Measurements from ENCODE around the gene EIF4EBP2.

EIF4EBP2 gene

DNA sequence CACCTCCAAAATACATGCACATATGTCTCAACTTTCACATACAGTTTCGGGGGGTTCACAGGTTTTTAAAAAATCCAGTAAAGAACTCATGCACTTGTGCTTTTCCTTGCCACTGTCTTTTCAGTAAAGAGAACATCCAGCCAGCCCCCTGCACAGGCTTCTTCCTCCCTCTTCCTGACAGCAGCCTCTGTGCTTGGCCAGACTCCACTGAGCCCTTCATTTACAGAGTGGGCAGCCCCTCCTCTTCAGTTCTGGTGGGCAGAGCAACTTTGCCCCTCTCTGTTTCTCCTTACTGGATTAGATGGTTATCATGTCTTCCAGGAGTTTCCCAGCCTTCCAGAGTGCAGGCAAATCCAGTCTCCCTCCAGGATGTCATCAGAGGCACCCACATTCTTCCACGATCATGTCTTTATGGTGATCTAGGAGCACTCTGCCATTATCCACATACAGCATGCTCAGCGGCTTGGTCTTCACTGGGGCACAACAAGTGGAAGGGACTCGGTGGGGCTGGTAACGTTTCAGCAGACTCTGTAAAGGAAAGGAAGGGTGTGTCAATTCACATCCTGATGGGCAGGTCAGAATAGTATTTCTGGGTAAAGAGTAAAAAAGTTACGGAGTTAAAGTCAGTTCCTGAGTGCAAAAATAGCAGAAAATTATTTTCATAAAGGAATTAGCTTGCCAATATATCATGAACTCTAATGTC is 28.8 kb downstream of the EIF4EBP2 start:
- DNase-seq (ENCODE audit: low spot score): no peak

DNA sequence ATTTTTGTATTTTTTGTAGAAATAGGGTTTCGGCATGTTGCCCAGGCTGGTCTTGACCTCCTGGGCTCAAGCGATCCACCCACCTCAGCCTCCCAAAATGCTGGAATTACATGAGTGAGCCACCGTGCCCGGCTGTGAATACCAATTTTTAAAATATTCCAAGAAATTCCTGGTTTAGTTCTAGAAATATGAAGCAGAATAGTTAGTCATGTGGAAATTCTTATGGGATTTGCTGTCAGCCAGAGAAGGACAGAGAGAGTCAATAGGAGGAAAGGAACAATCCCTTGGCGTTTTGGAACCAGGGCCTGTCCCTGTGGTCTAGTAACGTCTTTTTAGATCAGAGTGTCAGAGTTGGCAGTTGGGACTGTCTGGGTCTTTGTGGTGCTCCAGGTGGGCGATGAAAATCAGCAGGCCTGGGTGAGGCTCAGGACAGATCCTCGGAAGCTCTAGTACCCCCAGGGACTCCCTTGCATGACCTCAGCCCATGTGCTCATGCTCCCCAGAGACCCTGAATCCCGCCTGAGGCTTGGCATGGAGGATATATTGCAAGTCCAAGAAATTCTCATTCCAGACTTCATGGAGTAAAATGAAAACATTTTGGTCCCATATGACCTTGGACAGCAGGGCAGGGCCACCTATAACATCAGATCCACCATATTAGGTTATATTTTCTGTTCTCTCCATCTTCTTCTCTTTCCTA is 29.8 kb downstream of the EIF4EBP2 start:
- no peak for DNase-seq (ENCODE audit: low spot score)

DNA sequence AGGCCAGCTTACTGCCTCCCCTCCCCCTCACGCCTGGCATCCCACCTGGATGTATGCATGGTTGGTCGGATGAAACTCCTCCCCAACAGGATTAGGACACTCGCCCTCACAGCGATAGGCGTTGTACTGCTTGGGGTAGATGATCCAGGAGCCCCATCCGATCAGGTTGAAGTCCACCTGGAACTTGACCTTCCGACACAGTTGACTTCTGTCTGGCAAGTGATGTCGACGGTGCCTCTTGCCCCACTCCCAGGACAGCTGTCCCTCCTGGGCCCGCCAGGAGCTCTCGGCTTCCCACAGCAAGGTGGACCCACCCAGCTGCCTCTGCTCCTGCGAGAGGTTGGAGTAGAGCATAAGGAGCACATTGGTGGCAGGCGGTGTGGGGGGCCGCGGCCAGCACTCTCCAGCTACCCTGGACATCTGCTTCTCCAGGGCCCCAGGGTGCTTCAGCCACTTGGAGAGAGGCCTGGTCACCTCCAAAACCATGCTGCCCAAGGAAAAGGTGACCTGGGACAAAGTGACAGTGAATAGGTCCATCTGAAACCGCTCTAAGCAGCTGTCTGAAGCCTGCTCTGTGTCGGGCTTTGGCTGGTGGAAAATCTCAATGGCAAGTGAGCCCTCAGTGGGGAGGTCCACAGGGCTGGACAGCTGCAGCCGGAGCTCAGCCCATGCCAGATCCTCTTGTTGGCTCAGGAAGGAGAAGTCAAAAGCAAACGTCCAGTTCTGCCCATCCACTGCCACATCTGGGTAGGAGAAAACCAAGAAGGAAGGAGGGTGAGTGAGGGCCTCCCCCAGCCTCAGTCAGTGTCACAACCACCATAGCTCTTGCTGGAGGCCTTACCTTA is 31.5 kb downstream of the EIF4EBP2 start:
- no peak for DNase-seq (ENCODE audit: low spot score)

DNA sequence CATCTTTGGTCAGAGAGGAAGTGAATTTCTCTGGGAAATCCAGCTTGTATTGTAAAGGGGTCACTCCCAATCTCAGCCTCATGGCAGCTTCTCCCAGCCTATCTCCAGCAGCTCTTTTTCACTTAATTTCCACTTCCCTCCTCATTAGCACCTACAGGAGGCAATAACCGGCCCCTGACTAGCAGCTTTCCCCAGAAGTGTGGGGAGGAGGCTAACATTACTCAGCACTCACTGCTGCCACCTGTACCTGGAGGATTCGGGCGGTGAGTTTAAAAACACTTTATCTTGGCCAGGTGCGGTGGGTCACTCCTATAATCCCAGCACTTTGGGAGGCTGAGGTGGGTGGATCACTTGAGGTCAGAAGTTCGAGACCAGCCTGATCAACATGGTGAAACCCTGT is 33.8 kb downstream of the EIF4EBP2 start:
- no peak for DNase-seq (ENCODE audit: low spot score)

DNA sequence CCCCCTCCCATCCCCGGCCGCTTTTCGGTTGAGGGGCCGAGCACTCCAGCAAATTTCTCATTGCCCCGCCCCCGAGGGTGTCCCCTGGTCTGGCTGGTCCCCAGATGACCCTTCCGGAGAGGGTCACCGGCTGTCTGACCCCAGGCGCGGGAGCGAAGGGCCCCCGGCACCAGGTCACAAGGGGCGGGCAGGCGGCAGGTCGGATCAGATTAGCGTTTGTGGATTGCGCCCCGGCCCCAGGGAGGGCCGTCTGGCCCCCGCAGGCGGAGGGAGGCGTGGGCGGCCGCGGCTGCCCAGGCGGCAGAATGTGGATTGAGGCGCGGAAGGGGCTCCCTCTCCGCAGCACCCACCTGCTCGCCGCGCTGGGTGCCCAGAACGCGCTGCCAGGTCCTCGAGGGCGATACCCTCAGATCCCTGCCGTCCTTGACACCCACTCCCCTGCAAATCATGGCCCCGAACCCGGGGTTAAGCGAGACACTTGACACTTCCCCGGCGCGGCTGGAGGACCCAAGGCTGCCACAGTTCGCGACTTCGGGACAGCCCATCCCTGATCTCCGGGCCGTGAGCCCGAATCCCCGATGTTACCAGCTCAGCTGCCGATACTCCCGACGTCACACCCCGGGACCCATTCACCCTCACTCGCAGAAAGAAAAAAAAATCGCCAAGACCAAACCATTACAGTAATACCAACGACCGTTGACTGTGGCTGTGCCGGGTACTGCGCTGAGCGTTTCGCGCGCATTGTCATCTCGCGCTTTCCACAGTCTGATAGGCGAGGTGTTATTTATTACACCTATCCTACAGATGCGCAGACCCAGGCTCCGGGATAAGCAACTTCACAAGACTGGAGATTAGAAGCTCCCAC is 36.6 kb downstream of the EIF4EBP2 start:
- DNase-seq (ENCODE audit: low spot score): no peak

DNA sequence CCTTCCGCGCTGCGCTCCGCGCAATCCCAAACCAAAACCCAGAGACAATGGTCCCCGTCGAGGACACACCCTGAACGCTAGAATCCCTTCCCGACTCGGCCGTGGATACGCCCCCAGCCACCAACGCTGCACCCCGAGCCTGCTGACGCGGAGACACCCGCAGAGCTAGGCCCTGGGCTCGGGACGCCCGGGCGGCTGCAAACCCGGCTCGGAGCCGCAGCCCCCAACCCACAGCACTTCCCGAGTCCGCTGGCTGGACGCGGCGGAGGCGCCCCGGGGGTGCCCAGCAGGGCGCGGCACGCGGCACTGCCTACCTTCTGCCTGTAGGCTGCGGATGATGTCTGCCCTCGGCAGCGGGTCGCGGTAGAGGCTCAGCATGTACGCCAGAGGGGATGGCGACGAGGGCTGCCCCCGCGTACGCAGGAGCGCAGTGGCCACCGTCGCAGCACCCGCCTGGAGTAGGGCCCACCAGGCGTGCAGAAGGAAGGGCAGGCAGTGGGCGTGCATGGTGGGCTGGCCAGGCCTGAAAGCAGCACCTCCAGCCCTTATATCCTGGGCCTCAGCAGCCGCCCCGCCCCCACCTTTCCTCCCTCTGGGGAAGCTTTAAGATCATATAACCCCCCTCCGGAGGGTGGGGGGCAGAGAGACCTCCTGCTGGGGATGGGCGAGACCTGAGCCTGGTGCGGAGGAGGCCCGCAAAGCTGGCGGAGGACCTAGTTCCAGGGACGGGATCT is 37.4 kb downstream of the EIF4EBP2 start, which contains the start of gene NODAL:
Gene NODAL, minus strand, starts transcription at position 521 of the 734 bp plus-strand sequence. Its CDS starts 14 bp downstream, at position 507.
- DNase-seq (ENCODE audit: low spot score): no peak

DNA sequence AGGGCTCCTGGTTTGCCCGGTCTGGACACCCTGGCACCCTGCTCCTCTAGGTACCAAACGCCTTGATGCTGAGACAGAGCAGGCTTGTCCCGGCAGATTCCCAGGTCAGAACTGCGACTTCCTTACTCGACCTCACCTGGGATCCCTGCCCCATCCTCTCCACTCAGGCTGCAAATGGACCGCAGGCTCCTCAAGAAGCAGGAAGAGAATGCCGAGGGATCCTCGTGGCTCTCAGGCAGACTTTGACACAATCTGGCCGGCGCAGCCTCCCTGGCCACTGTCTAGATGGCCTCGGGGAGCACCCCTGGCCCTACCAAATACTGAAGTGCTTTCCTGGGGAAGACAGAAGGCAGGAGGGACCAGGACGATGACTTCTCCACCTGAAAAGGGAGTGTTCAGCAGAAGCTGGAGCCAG is 38.0 kb downstream of the EIF4EBP2 start:
- no peak for DNase-seq (ENCODE audit: low spot score)

DNA sequence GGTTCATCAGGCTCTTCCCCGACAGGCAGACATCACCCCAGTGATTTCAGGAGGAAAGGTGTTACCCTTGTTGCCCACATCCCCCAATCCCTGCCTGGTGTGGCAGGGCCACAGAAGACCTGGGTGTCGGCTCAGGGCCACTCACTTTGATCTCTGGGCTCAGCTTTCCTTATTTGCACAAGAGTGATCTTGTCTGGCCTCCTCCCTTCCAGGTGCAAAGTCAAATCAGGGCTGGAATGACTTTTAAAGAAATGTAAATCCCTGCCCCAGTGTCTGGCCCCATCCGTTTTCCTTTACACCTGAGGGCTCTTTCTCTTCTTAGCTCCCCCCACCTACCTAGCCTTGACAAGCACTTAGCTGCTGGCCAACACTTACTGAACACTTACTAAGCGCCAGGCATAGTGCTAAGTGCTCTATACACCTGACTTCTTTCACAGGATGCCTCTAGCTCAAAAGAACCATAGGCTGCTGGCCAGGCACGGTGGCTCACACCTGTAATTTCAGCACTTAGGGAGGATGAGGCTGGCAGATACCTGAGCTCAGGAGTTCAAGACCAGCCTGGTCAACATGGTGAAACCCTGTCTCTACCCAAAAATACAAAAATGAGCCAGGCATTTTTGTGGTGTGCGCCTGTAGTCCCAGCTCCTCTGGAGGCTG is 38.5 kb downstream of the EIF4EBP2 start:
- no peak for DNase-seq (ENCODE audit: low spot score)

DNA sequence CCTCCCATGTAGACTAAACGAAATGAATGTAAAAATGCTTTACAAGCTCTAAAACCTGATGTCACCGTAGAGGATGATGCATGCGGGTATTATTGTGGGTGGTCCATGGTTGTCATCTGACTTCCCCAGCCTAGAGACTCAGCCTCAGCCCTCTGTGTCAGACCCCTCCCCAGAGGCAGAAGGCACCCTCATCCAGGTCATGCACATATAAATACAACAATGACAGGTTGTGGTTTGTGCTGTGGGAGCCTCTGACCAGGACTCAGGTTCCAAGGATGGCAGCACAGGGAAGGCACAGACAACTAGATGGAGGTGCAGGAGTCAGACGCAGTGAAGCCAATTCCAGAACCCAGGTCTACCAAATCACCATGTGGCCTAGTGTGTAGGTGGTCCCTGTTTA is 40.8 kb downstream of the EIF4EBP2 start:
- DNase-seq (ENCODE audit: low spot score): no peak

DNA sequence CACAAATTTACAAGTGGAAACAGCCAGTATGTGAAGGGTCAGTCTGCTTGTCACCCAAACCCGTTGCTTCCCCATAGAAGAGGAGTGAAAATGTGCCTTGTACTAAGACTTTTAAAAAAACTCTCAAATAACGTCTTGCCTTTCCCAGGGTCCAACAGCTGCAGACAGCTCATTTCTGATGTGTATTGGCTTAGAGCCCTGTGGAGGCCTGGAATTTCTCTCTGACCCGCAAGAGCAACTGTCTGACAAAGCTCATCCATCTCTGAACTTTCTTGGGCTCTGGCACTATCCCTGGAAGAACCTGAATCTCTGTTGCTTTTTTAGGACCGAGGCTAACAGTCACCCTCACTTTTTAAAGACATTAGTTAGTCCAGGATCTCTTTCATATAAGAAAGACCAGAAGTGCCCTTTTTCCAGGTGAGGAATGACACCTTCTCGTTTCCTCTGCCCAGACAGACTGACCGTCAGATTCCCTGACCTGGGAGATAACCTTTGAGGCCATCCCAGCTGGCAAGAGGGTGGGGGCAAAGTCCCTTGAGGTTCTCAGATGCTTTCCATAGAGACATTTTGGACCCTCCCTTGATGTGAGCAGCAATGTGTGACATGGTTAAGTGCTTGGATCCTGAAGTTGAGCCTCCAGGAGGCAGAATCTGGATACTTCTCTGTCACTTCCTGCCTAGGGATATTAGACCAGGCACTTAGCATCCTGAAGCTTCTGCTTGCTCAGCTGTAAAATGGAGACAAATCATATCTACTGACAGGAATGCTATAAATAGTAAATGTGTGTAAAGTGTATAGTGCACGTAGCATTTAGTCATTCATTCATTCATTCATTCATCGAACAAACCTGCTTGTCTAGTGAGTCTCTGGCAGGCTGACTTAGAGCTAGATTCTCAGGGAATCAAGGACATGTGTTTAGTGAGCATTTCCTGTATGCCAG is 42.0 kb downstream of the EIF4EBP2 start:
- DNase-seq (ENCODE audit: low spot score): no peak

DNA sequence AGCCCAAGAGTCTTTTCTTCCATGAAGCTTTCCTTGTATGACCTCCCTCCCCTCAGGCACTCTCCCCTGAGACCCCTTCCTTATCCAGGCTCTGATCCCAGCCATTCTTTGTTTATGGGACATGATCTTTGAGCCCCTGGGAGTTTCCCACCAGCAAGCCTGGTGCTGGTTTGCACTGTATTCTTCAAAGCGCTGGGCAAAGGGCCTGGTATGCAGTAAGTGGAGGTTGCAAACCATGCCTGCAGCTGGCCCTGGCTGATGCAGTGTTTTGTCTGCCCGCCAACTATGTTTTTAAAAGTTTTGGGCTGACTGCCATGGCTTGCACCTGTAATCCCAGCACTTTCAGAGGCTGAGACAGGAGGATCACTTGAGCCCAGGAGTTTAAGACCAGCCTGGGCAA is 44.3 kb downstream of the EIF4EBP2 start:
- DNase-seq (ENCODE audit: low spot score): no peak

DNA sequence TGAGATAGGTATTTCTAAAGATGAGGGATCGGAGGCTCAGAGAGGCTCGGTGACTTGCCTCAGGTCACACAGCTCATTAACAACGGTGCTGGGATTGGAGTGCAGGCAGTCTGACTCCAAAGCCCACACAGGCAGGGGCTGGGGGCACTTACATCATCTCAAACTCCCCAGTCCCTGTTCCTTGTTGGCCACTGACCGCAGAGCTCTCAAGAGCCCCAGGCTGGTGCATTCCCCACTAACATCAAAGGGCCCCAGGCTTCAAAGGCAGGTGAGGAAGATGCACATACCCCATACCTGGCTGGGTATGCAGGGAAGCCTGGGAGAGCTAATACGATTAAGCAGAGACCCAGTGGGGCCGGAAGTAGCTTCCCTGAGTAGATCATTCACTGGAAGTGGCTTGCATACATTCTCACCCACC is 51.3 kb downstream of the EIF4EBP2 start:
- DNase-seq (ENCODE audit: low spot score): no peak

DNA sequence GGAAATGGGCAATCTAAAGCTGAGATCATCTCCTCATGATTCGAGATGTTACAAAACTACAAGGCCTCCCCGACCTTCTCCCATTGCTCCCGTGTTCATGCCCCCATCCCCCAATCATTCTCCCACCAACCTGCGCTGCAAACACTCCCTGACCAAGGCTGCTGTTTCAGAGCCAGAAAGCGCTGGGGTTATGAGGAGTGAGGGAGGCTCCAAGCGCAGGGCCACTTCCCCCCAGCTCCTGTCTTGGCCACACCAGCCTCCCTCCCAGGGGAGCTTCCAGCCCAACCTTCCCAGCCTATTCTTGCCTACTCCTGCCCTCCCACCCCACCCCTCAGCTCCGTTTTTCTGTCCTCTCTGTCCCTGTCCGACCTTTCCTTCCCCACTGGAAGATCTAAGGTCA is 52.2 kb downstream of the EIF4EBP2 start:
- DNase-seq (ENCODE audit: low spot score): no peak

DNA sequence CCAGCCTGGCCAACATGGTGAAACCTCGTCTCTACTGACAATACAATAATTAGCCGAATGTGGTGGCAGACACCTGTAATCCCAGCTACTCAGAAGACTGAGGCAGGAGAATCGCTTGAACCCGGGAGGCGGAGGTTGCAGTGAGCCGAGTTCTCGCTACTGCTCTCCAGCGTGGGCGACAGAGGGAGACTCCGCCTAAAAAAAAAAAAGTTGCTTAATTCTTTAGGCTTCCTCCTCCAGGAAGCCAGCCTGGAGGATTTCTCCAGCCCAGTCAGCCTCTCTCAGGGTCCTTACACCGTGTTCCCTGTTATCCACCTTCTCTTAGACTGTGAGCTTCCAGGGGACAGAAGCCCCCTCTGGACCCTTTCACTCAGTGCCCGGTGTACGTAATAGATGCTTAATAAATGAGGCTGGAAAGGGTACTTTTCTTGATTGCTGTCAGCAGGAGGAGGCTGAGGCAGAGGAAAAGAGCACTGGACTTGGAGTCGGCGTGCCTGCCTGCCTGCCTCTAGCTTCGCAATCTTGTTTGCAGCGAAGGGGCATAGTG is 53.9 kb downstream of the EIF4EBP2 start:
- no peak for DNase-seq (ENCODE audit: low spot score)

DNA sequence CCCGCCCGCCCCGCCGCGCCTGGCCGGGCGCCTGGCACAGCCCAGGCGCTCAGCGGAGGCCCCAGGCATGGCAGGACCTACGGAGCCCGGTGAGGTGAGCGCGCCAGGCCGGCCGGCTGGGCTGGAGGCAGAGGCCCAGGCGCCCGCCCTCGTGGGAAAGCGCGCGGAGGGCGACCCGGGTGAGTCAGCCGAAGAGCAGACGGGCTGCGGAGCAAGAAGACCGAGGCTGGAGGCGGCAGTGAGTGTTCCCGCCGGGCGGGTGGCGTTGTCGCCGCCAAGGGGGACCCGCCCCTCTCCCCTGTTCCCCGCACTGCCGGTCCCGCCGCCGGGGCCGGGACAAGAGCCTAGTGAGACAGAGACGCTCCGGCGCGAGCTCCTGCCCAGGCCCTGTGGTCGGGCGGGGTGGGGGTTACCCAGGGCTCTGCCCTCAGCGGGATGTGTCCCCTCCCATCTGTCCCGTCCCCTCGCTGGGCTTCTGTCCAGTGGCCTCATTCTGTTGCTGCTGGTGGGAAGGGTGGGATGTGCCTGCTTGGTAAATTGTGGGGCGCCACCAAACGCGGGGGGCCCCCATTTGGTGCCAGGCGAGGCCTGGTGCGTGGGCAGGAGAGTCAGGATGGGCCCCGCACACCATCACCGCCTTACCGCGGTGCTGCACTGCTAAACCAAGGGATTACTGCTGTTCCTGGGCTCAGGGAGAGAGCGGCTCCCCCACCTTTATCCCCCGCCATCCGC is 54.5 kb downstream of the EIF4EBP2 start:
- DNase-seq (ENCODE audit: low spot score): peak; percentile 30

DNA sequence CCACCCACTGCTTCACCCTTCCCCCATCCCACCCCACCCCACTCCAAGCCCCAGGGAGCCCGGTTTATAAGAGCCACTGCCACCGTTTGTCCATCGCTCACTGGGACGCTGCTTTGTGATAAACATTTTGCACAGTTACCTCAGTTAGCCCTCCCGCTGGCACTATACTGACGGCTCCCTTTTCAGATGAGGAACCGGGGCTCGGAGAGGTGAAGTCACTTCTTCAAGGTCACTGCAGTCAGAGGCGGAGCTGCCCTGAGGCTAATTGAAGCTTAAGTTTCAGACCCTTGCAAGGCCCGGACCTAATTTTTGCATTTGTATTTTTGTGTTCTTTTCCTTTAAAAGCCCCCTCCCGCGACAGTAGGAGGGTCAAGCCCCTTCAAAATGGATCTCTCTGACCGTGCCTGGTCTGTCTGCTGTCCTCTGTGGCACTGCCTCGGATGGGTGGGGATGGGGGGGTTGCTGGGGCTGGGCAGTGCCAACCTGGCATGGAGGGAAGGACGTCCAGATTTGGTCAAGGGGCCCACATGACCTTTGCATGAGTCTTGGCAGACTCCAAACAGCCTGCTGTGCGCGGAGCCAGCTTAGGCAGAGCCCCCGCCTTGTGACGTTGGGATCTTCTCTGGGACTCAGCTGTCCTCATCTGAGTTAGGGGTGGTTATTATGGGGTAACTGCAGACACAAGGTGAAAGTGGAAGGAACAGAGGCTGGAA is 55.3 kb downstream of the EIF4EBP2 start:
- no peak for DNase-seq (ENCODE audit: low spot score)

DNA sequence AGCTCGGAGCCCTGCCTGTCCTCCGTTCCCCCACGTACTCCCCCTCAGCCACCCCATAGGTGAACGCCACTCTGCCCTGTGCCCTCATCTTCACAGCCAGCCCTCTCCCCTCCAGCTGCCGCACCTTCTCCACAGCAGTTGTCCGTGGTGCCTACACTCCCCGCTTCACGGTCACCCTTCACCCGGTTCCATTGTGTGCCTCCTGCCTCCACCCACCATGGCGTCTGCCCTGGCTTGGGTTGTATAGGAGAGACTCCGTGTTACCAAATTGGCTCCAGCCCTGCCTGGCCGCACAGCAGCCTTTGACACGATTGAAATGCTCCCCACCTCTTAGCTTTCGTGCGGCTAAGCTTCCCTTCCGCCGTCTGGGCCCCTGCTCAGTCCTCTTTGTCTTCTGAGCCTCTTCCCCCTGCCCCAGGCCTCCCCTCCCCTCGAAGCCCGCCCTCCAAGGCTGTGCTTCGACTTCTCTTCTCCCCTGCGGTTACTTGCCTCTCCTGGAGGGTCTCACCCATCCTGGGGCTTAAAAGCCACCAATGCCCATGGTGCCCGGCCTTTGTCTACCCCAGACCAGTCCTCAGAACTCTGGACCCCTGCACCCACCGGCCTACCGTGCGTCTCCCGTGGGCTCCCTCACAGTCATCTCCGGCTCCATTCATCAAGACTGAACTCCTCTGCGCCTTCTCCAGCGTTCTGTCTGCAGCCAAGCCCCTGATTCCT is 56.0 kb downstream of the EIF4EBP2 start:
- no peak for DNase-seq (ENCODE audit: low spot score)

All from germinal center (tissue), 1 donor.